PC-3 (cell line): ENCODE results near the gene NR1H4. TPM values are rescaled to one million over a fixed set of nuclear protein-coding genes. Genes with fewer than 3 reads are reported as not detected.

ENCODE experiments used
- ATAC-seq: fragments of 200-7000 bp; cut with Tn5 transposase; 2 replicates; pipeline ENCODE4 v1.9.1; 2020; ENCODE audit warnings: mild to moderate bottlenecking, moderate library complexity
- BruUV-seq: library from RNA; stranded (reverse); fragments of 400-500 nt; replicated peaks from 2 replicates; lab custom pipeline; 2021; lab: Mats Ljungman, UMichigan
- CTCF ChIA-PET: fragments of 300-600 bp; sonication (Branson Sonifier 250); formaldehyde crosslinking; loops from one replicate; lab custom pipeline; 2022; ENCODE audit warnings: antibody characterized with exemption; lab: Charles Lee
- POLR2A ChIA-PET: fragments of 300-600 bp; sonication (Branson Sonifier 250); formaldehyde crosslinking; loops from one replicate; lab custom pipeline; 2022; ENCODE audit warnings: antibody characterized with exemption; ENCODE audit not compliant: unreplicated experiment; lab: Charles Lee
- DNase-seq: peaks from one replicate; pipeline ENCODE4 v3.0.0-alpha.2; 2015
- H2AFZ ChIP-seq: fragments of 300-600 bp; sonication (generic); 2 replicates; pipeline ENCODE4 v1.6.0; 2016; ENCODE audit warnings: antibody characterized with exemption, low read length
- H3F3A ChIP-seq: fragments of 300-600 bp; sonication (generic); one replicate; pipeline ENCODE4 v1.6.0; 2017; ENCODE audit warnings: antibody characterized with exemption, low read length, control low read depth, mild to moderate bottlenecking; ENCODE audit not compliant: unreplicated experiment
- H3K27ac ChIP-seq: fragments of 300-600 bp; sonication (generic); 2 replicates; pipeline ENCODE4 v1.5.1; 2016; ENCODE audit warnings: mild to moderate bottlenecking, low read length
- H3K27me3 ChIP-seq: fragments of 300-600 bp; sonication (generic); 2 replicates; pipeline ENCODE4 v1.6.1; 2016; ENCODE audit warnings: low read length, mixed read lengths
- H3K36me3 ChIP-seq: fragments of 300-600 bp; sonication (generic); 2 replicates; pipeline ENCODE4 v1.6.1; 2016; ENCODE audit warnings: low read depth, mixed run types, low read length, mixed read lengths
- H3K4me1 ChIP-seq: fragments of 300-600 bp; sonication (generic); 2 replicates; pipeline ENCODE4 v1.5.1; 2016; ENCODE audit warnings: low read length; ENCODE audit not compliant: insufficient read depth
- H3K4me2 ChIP-seq: fragments of 300-600 bp; sonication (generic); 2 replicates; pipeline ENCODE4 v1.6.0; 2016; ENCODE audit warnings: low read length
- H3K4me3 ChIP-seq: fragments of 300-600 bp; sonication (generic); 2 replicates; pipeline ENCODE4 v1.5.1; 2016; ENCODE audit warnings: mild to moderate bottlenecking, low read length, mixed read lengths
- H3K79me2 ChIP-seq: fragments of 300-600 bp; sonication (generic); 2 replicates; pipeline ENCODE4 v1.6.1; 2017; ENCODE audit warnings: low read length, mixed read lengths
- H3K9ac ChIP-seq: fragments of 300-600 bp; sonication (generic); 2 replicates; pipeline ENCODE4 v1.6.0; 2016; ENCODE audit warnings: mild to moderate bottlenecking, low read length
- H3K9me2 ChIP-seq: fragments of 300-600 bp; sonication (generic); replicated peaks from 2 replicates; pipeline ENCODE4 v1.6.1; 2016; ENCODE audit warnings: mixed run types, low read length, mixed read lengths
- H3K9me3 ChIP-seq: fragments of 300-600 bp; sonication (generic); 2 replicates; pipeline ENCODE4 v1.6.1; 2016; ENCODE audit warnings: low read length, mixed read lengths
- H4K20me1 ChIP-seq: fragments of 300-600 bp; sonication (generic); 2 replicates; pipeline ENCODE4 v1.6.1; 2016; ENCODE audit warnings: low read length, mixed read lengths
- CTCF ChIP-seq: fragments of 300-600 bp; sonication (generic); conservative IDR thresholded peaks from 2 replicates; pipeline ENCODE4 v1.5.1; 2017; ENCODE audit warnings: antibody characterized with exemption, low read depth, mild to moderate bottlenecking, low read length
- EZH2 ChIP-seq: fragments of 300-600 bp; sonication (generic); IDR thresholded peaks from one replicate; pipeline ENCODE4 v1.6.1; 2017; ENCODE audit warnings: antibody characterized with exemption, mild to moderate bottlenecking, low read length; ENCODE audit not compliant: unreplicated experiment
- EZH2phosphoT487 ChIP-seq: fragments of 300-600 bp; sonication (generic); IDR thresholded peaks from 2 replicates; pipeline ENCODE4 v1.6.1; 2018; ENCODE audit warnings: mild to moderate bottlenecking, antibody characterized with exemption, low read length, borderline replicate concordance
- intact Hi-C: fragments of 100-400 bp; cut with micrococcal nuclease; formaldehyde crosslinking; loops from 2 replicates; pipeline ENCODE4 v1.9.0; 2023
- total RNA-seq: library from RNA; depleted of rRNA; stranded (reverse); fragments of >200 nt; gene quantifications from 2 replicates; pipeline ENCODE4 v1.2.3, GENCODE V29; 2014

Gene NR1H4
- total RNA-seq, 1 experiment from 2014 or later, result not detected

DNA sequence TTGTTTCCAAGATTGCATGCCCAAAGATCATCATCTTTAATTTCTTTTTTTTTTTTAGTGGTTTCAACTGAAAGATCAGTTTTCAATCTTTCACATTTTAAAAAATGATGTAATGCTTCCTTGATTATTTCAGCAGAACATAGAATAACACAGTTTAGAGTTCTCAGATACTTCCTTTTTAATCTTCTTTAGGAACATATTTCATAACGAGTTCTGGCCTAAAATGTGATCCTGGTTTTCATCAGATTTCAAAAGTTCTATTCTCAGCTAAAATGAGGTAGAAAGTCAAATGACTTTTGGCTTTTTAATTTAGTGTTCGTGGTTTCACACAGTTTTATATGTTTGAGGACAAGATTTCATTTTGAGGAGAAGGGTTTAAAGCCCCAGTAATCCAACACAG, 40.0 kb upstream of the NR1H4 start:
- Histone ChIP-seq H3F3A (no peaks in the 10 kb centered on the region), H3K4me2 (no peak overlapping the region), H2AFZ (no peak overlapping the region), H3K27ac (no peak overlapping the region), H3K4me3 (no peak overlapping the region), H3K9ac (no peak overlapping the region), H4K20me1 (no peaks in the 10 kb centered on the region), H3K9me2 (no peaks in the 10 kb centered on the region), H3K4me1 (no peaks in the 10 kb centered on the region), H3K27me3 (peaks cover 19% of the 10 kb centered on the region; the same call in 1 of the 2 replicates), H3K9me3 (no peaks in the 10 kb centered on the region), H3K79me2 (no peaks in the 10 kb centered on the region), H3K36me3 (no peaks in the 10 kb centered on the region)
- CTCF ChIA-PET, result no interaction called here
- DNase-seq (no peak), ATAC-seq (no peak)
- intact Hi-C loops, result no loop called here
- BruUV-seq, result no TSS peak
- POLR2A ChIA-PET, result no interaction called here
- no peak for TF ChIP-seq EZH2phosphoT487
- TF ChIP-seq CTCF, result no peak
- no peak for TF ChIP-seq EZH2

- TF ChIP-seq EZH2phosphoT487, result no peak
- TF ChIP-seq CTCF, result no peak
- no peak for TF ChIP-seq EZH2
- no peak overlapping the region for H3K4me3 ChIP-seq
Observed at GRCh38 chr12:100434177-100434576, 39.5 kb upstream of the NR1H4 start.

GRCh38 chr12:100435957-100436356, 37.7 kb upstream of the NR1H4 start:
- H3K4me1 ChIP-seq, result no peaks in the 10 kb centered on the region
- H3K79me2 ChIP-seq, result no peaks in the 10 kb centered on the region
- no peaks in the 10 kb centered on the region for H3K36me3 ChIP-seq
- peaks cover 35% of the 10 kb centered on the region for H3K27me3 ChIP-seq
- no peaks in the 10 kb centered on the region for H3K9me2 ChIP-seq
- TF ChIP-seq CTCF, result no peak
- TF ChIP-seq EZH2, result no peak
- TF ChIP-seq EZH2phosphoT487, result no peak
- H4K20me1 ChIP-seq, result no peaks in the 10 kb centered on the region
- H3K4me3 ChIP-seq, result no peak overlapping the region
- H3F3A ChIP-seq, result no peaks in the 10 kb centered on the region
- BruUV-seq, result no TSS peak
- ATAC-seq, result no peak
- H2AFZ ChIP-seq, result no peak overlapping the region
- ChIA-PET POLR2A (no interaction called here), CTCF (no interaction called here)
- intact Hi-C loops, result no loop called here
- no peaks in the 10 kb centered on the region for H3K9me3 ChIP-seq
- DNase-seq, result no peak
- no peak overlapping the region for H3K27ac ChIP-seq
- H3K9ac ChIP-seq, result no peak overlapping the region
- no peak overlapping the region for H3K4me2 ChIP-seq

More at GRCh38 chr12:100434177-100434576, 39.5 kb upstream of the NR1H4 start:
- ATAC-seq (no peak), DNase-seq (no peak)
- H2AFZ ChIP-seq, result no peak overlapping the region
- POLR2A ChIA-PET, result no interaction called here
- H3K9me3 ChIP-seq, result no peaks in the 10 kb centered on the region
- H4K20me1 ChIP-seq, result no peaks in the 10 kb centered on the region
- BruUV-seq, result no TSS peak
- no peaks in the 10 kb centered on the region for H3K79me2 ChIP-seq
- H3K36me3 ChIP-seq, result no peaks in the 10 kb centered on the region
- intact Hi-C loops, result no loop called here
- no peak overlapping the region for H3K4me2 ChIP-seq
- CTCF ChIA-PET, result no interaction called here
- H3K27ac ChIP-seq, result no peak overlapping the region
- no peaks in the 10 kb centered on the region for H3K4me1 ChIP-seq
- peaks cover 19% of the 10 kb centered on the region; the same call in 1 of the 2 replicates for H3K27me3 ChIP-seq
- H3K9ac ChIP-seq, result no peak overlapping the region
- H3F3A ChIP-seq, result no peaks in the 10 kb centered on the region
- no peaks in the 10 kb centered on the region for H3K9me2 ChIP-seq
